MM.1S (cell line): Measurements from ENCODE around the gene PRSS21.
A peak's percentile ranks its signal among the peaks of the same experiment; 100 is the strongest.

Experiments used
- DNase-seq: peaks from one replicate; pipeline ENCODE4 v3.0.0-alpha.2; 2015
- H2AFZ ChIP-seq: fragments of 300-600 bp; sonication (generic); 2 replicates; pipeline ENCODE4 v1.6.0; 2016; ENCODE audit warnings: antibody characterized with exemption, low read length
- H3F3A ChIP-seq: fragments of 300-600 bp; sonication (generic); 2 replicates; pipeline ENCODE4 v1.6.1; 2016; ENCODE audit warnings: mild to moderate bottlenecking, antibody characterized with exemption, low read length, moderate library complexity, mixed read lengths; ENCODE audit not compliant: insufficient read depth
- H3K27ac ChIP-seq: fragments of 300-600 bp; sonication (generic); 2 replicates; pipeline ENCODE4 v1.5.1; 2016; ENCODE audit warnings: mild to moderate bottlenecking, low read length
- H3K27me3 ChIP-seq: fragments of 300-600 bp; sonication (generic); replicated peaks from 2 replicates; pipeline ENCODE4 v1.6.0; 2016; ENCODE audit warnings: low read length; ENCODE audit not compliant: insufficient read depth
- H3K36me3 ChIP-seq: fragments of 300-600 bp; sonication (generic); replicated peaks from 2 replicates; pipeline ENCODE4 v1.6.1; 2016; ENCODE audit warnings: mild to moderate bottlenecking, low read length, mixed read lengths; ENCODE audit not compliant: insufficient read depth
- H3K4me1 ChIP-seq: fragments of 300-600 bp; sonication (generic); 2 replicates; pipeline ENCODE4 v1.6.1; 2016; ENCODE audit warnings: low read length, mixed read lengths
- H3K4me2 ChIP-seq: fragments of 300-600 bp; sonication (generic); 2 replicates; pipeline ENCODE4 v1.6.0; 2016; ENCODE audit warnings: low read depth, low read length
- H3K4me3 ChIP-seq: fragments of 300-600 bp; sonication (generic); 2 replicates; pipeline ENCODE4 v1.5.1; 2016; ENCODE audit warnings: low read length, mixed read lengths
- H3K79me2 ChIP-seq: fragments of 300-600 bp; sonication (generic); 2 replicates; pipeline ENCODE4 v1.6.1; 2016; ENCODE audit warnings: mixed run types, low read length, mixed read lengths
- H3K9ac ChIP-seq: fragments of 300-600 bp; sonication (generic); 2 replicates; pipeline ENCODE4 v1.6.1; 2016; ENCODE audit warnings: low read length, mixed read lengths
- H3K9me2 ChIP-seq: fragments of 300-600 bp; sonication (generic); replicated peaks from 2 replicates; pipeline ENCODE4 v1.6.1; 2016; ENCODE audit warnings: mild to moderate bottlenecking, low read length, mixed read lengths; ENCODE audit not compliant: insufficient read depth
- H3K9me3 ChIP-seq: fragments of 300-600 bp; sonication (generic); replicated peaks from 2 replicates; pipeline ENCODE4 v1.6.1; 2016; ENCODE audit warnings: mild to moderate bottlenecking, low read length, mixed read lengths; ENCODE audit not compliant: insufficient read depth
- H4K20me1 ChIP-seq: fragments of 300-600 bp; sonication (generic); 2 replicates; pipeline ENCODE4 v1.6.1; 2016; ENCODE audit warnings: mild to moderate bottlenecking, low read length, moderate library complexity, mixed read lengths; ENCODE audit not compliant: insufficient read depth
- EZH2 ChIP-seq: fragments of 300-600 bp; sonication (generic); optimal IDR thresholded peaks from 2 replicates; pipeline ENCODE3; 2017; ENCODE audit warnings: low read depth, mild to moderate bottlenecking, antibody characterized with exemption, low read length, mixed read lengths
- EZH2phosphoT487 ChIP-seq: fragments of 300-600 bp; sonication (generic); IDR thresholded peaks from 2 replicates; pipeline ENCODE4 v1.6.1; 2018; ENCODE audit warnings: antibody characterized with exemption, low read length
- TF ChIP-seq, protein P1 (sequence below): fragments of 300-600 bp; sonication (generic); IDR thresholded peaks from 2 replicates; pipeline ENCODE4 v1.5.1; 2016; ENCODE audit warnings: antibody characterized with exemption, low read length, mixed read lengths

The PRSS21 gene

DNA sequence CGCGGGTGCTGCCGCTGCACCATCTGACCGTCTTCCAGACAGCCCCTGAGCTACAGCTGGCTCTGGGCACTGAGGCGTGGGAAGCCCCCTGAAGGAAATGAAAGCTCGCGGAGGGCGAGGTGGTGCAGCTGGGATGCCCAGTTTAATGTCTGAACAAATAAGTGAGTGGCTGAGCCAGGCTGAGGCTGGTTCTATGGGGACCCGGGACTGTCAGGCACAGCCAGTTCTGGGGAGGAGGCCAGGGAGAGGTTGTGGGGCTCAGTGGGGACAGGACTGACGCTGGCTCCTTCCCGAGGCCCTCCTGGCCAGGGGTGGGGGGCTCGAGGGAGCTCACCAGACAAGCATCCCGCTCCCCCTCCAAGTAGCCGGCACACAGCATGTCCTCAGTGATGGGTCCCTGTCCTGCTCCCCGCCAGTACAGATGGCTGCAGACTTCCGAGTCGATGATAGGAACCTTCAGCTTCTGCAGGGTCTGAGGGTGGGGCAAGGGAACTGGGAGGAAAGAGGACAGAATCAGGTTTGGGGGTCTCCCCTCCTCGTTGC lies 36.6 kb downstream of the PRSS21 start:
- H3K36me3 ChIP-seq = no peaks in the 10 kb centered on the region
- H3K27me3 ChIP-seq = peaks cover 60% of the 10 kb centered on the region
- H2AFZ ChIP-seq = no peak overlapping the region
- H3K4me3 ChIP-seq = no peak overlapping the region
- no peaks in the 10 kb centered on the region for H3K9me3 ChIP-seq
- DNase-seq = no peak
- no peak for TF ChIP-seq EZH2phosphoT487
- TF ChIP-seq EZH2 = no peak
- TF ChIP-seq, protein P1, sequence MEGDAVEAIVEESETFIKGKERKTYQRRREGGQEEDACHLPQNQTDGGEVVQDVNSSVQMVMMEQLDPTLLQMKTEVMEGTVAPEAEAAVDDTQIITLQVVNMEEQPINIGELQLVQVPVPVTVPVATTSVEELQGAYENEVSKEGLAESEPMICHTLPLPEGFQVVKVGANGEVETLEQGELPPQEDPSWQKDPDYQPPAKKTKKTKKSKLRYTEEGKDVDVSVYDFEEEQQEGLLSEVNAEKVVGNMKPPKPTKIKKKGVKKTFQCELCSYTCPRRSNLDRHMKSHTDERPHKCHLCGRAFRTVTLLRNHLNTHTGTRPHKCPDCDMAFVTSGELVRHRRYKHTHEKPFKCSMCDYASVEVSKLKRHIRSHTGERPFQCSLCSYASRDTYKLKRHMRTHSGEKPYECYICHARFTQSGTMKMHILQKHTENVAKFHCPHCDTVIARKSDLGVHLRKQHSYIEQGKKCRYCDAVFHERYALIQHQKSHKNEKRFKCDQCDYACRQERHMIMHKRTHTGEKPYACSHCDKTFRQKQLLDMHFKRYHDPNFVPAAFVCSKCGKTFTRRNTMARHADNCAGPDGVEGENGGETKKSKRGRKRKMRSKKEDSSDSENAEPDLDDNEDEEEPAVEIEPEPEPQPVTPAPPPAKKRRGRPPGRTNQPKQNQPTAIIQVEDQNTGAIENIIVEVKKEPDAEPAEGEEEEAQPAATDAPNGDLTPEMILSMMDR = no peak
- H3F3A ChIP-seq = no peaks in the 10 kb centered on the region
- H4K20me1 ChIP-seq = no peaks in the 10 kb centered on the region
- H3K27ac ChIP-seq = no peak overlapping the region
- no peaks in the 10 kb centered on the region for H3K79me2 ChIP-seq
- no peaks in the 10 kb centered on the region for H3K9me2 ChIP-seq
- no peaks in the 10 kb centered on the region for H3K4me1 ChIP-seq
- H3K9ac ChIP-seq = no peak overlapping the region
- no peak overlapping the region for H3K4me2 ChIP-seq

DNA sequence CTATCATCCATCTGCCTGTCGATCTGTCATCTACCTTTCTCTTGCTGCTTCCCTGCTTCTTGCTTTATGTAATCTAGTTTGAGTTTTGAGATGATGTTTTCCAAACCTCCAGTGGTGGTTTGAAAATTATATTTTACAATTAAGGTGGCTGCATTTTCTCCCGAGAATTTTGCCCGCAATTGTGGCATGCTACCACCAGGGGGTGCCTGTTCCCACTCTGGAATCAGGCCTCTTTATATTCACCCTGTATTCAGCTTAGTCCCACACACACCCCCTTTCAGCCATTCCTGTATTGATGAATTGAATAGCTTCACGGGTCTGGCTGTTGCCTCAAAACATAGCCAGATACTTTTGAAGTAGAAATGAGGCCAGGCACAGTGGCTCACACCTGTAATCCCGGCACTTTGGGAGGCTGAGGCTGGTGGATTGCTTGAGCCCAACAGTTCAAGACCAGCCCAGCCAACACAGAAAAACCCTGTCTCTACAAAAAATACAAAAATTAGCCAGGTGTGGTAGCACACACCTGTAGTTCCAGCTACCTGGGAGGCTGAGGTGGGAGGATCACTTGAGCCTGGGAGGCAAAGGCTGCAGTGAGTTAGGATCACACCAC lies 37.8 kb downstream of the PRSS21 start:
- H3K9ac ChIP-seq = no peak overlapping the region
- no peak overlapping the region for H2AFZ ChIP-seq
- H3K4me1 ChIP-seq = no peaks in the 10 kb centered on the region
- no peak overlapping the region for H3K4me2 ChIP-seq
- no peaks in the 10 kb centered on the region for H3K9me2 ChIP-seq
- H3K27ac ChIP-seq = no peak overlapping the region
- H3K36me3 ChIP-seq = no peaks in the 10 kb centered on the region
- H4K20me1 ChIP-seq = no peaks in the 10 kb centered on the region
- H3K4me3 ChIP-seq = no peak overlapping the region
- no peaks in the 10 kb centered on the region for H3F3A ChIP-seq
- no peaks in the 10 kb centered on the region for H3K79me2 ChIP-seq
- DNase-seq = no peak
- H3K27me3 ChIP-seq = peaks cover 59% of the 10 kb centered on the region
- TF ChIP-seq, protein P1 = peak; percentile 68
- TF ChIP-seq EZH2phosphoT487 (no peak), EZH2 (no peak)
- H3K9me3 ChIP-seq = no peaks in the 10 kb centered on the region

DNA sequence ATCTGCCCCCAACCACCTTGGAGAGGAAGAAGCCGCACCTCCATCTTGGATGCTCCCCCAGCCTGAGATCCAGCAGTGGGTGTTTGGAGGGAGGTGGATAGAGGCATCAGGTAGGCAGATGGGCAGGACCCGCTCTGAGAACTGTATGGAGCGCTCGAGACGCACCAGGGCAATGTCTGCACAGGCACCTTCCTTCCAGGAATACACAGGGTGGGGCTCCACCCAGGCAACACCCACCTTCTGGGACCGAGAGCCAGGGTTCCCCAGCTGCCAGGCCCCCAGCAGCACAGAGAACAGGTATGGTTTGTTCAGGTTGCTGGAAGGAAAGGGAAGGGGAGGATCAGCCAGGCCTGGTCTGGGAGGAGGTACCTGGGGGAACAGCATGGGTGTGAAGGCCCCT lies 38.5 kb downstream of the PRSS21 start:
- no peaks in the 10 kb centered on the region for H3F3A ChIP-seq

More for the DNA sequence above, 38.5 kb downstream of the PRSS21 start:
- Histone ChIP-seq H2AFZ (no peak overlapping the region), H3K9ac (no peak overlapping the region), H3K4me3 (no peak overlapping the region), H3K9me3 (no peaks in the 10 kb centered on the region), H4K20me1 (no peaks in the 10 kb centered on the region), H3K4me1 (no peaks in the 10 kb centered on the region), H3K27me3 (peaks cover 59% of the 10 kb centered on the region), H3K79me2 (no peaks in the 10 kb centered on the region), H3K27ac (no peak overlapping the region), H3K4me2 (no peak overlapping the region), H3K9me2 (no peaks in the 10 kb centered on the region), H3K36me3 (no peaks in the 10 kb centered on the region)
- DNase-seq = no peak
- TF ChIP-seq EZH2 (no peak), EZH2phosphoT487 (no peak)
- TF ChIP-seq, protein P1 = no peak
